ENCODE results near the gene INSRR. TPM values are rescaled to one million over a fixed set of nuclear protein-coding genes. Genes with fewer than 3 reads are reported as not detected.

The INSRR gene
- total RNA-seq, 1 experiment from 2014 or later: not detected

GRCh38 chr1:156887317-156887716 lies 28.4 kb upstream of the INSRR start:
- H3K27ac Mint-ChIP-seq (ENCODE audit: low read depth, unreplicated experiment): no peak overlapping the region
- no peaks in the 10 kb centered on the region for H3K36me3 Mint-ChIP-seq (ENCODE audit: insufficient read depth, unreplicated experiment)
- intact Hi-C loops (cut with micrococcal nuclease): no loop called here
- TF ChIP-seq, protein P1, sequence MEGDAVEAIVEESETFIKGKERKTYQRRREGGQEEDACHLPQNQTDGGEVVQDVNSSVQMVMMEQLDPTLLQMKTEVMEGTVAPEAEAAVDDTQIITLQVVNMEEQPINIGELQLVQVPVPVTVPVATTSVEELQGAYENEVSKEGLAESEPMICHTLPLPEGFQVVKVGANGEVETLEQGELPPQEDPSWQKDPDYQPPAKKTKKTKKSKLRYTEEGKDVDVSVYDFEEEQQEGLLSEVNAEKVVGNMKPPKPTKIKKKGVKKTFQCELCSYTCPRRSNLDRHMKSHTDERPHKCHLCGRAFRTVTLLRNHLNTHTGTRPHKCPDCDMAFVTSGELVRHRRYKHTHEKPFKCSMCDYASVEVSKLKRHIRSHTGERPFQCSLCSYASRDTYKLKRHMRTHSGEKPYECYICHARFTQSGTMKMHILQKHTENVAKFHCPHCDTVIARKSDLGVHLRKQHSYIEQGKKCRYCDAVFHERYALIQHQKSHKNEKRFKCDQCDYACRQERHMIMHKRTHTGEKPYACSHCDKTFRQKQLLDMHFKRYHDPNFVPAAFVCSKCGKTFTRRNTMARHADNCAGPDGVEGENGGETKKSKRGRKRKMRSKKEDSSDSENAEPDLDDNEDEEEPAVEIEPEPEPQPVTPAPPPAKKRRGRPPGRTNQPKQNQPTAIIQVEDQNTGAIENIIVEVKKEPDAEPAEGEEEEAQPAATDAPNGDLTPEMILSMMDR (IDR thresholded peaks at IDR 0.05; ENCODE audit: unreplicated experiment): no peak
- DNase-seq (ENCODE audit: unreplicated experiment): no peak
- no peaks in the 10 kb centered on the region for H3K9me3 Mint-ChIP-seq (ENCODE audit: unreplicated experiment)
- ChIA-PET POLR2A (interaction anchor here (0.5 to 0.7 kb wide), 2 partner anchors 118 to 157 kb away, joined by 3 to 4 read pairs; no protein-coding TSS in a partner anchor), CTCF (interaction anchor here (0.7 to 17.6 kb wide), 11 partner anchors 10 to 197 kb away, joined by 3 to 363 read pairs (median 76); partner anchors contain the start of genes INSRR, ISG20L2, LRRC71 and METTL25B)
- H3K4me1 Mint-ChIP-seq (ENCODE audit: insufficient read depth, unreplicated experiment): no peaks in the 10 kb centered on the region
- H3K4me3 Mint-ChIP-seq (ENCODE audit: unreplicated experiment): no peak overlapping the region
- H3K27me3 Mint-ChIP-seq (ENCODE audit: insufficient read depth, unreplicated experiment): peaks cover 48% of the 10 kb centered on the region
- no TSS peak for BruUV-seq (replicated peaks)

DNA sequence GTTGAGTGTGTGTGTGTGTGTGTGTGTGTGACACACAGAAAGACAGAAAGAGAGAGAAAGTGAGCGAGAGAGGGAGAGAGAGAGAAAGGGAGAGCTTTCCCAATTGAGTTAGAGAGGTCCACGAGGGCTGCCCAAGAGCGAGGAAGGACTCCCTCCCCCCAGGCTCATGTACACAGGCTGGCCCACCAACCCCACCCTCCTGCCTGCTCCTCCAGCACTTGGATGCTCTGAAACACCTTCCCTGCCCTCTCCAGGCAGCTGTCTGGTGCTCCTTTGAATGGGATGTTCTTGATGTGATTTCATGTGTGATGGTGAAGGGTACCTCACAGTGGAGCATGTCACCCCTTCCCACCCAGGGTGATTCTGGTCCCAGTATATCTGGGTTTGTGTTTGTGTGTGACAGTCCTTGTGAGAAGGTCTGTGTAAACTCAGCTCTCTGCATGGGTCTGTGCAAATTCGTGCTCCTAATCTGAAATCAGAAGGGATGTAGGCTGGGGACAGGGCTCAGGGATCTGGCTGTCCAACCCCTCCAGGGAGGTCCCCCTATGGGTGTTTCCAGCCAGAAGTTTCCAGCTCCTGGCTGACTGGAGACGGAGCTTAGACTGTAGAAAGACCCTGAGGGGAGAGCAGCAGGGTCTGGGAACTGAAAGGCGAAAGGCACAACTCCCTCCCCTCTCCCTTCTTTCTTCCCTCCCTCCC lies 27.8 kb upstream of the INSRR start:
- Mint-ChIP-seq H3K27me3 (ENCODE audit: insufficient read depth, unreplicated experiment) (peaks cover 54% of the 10 kb centered on the region), H3K9me3 (ENCODE audit: unreplicated experiment) (no peaks in the 10 kb centered on the region), H3K4me1 (ENCODE audit: insufficient read depth, unreplicated experiment) (no peaks in the 10 kb centered on the region), H3K27ac (ENCODE audit: low read depth, unreplicated experiment) (no peak overlapping the region), H3K4me3 (ENCODE audit: unreplicated experiment) (no peak overlapping the region), H3K36me3 (ENCODE audit: insufficient read depth, unreplicated experiment) (no peaks in the 10 kb centered on the region)
- CTCF ChIA-PET: interaction anchor here (0.6 to 17.6 kb wide), 12 partner anchors 10 to 196 kb away, joined by 3 to 363 read pairs (median 26); partner anchors contain the start of genes INSRR, ISG20L2, LRRC71 and METTL25B
- intact Hi-C loops (cut with micrococcal nuclease): no loop called here
- TF ChIP-seq, protein P1 (IDR thresholded peaks at IDR 0.05; ENCODE audit: unreplicated experiment): no peak
- no peak for DNase-seq (ENCODE audit: unreplicated experiment)
- POLR2A ChIA-PET: interaction anchor here (0.5 to 0.7 kb wide), 3 partner anchors 118 to 193 kb away, joined by 3 to 4 read pairs (median 3); no protein-coding TSS in a partner anchor
- no TSS peak for BruUV-seq (replicated peaks)

GRCh38 chr1:156885880-156886355 lies 27.0 kb upstream of the INSRR start:
- Mint-ChIP-seq H3K4me1 (ENCODE audit: insufficient read depth, unreplicated experiment) (no peaks in the 10 kb centered on the region), H3K36me3 (ENCODE audit: insufficient read depth, unreplicated experiment) (no peaks in the 10 kb centered on the region), H3K27ac (ENCODE audit: low read depth, unreplicated experiment) (no peak overlapping the region), H3K27me3 (ENCODE audit: insufficient read depth, unreplicated experiment) (peaks cover 62% of the 10 kb centered on the region), H3K9me3 (ENCODE audit: unreplicated experiment) (no peaks in the 10 kb centered on the region), H3K4me3 (ENCODE audit: unreplicated experiment) (no peak overlapping the region)
- DNase-seq (ENCODE audit: unreplicated experiment): no peak
- CTCF ChIA-PET: interaction anchor here (0.6 to 17.6 kb wide), 12 partner anchors 16 to 440 kb away, joined by 3 to 363 read pairs (median 4); partner anchors contain the start of genes INSRR, LRRC71 and NTRK1
- no TSS peak for BruUV-seq (replicated peaks)
- intact Hi-C loops (cut with micrococcal nuclease): no loop called here
- POLR2A ChIA-PET: interaction anchor here (0.6 kb wide), 1 partner anchor 192 kb away, joined by 3 read pairs; no protein-coding TSS in a partner anchor
- TF ChIP-seq, protein P1 (IDR thresholded peaks at IDR 0.05; ENCODE audit: unreplicated experiment): no peak

- H3K4me3 Mint-ChIP-seq (ENCODE audit: unreplicated experiment): no peak overlapping the region
- intact Hi-C loops (cut with micrococcal nuclease): no loop called here
- H3K27ac Mint-ChIP-seq (ENCODE audit: low read depth, unreplicated experiment): no peak overlapping the region
- CTCF ChIA-PET: interaction anchor here (0.6 to 17.6 kb wide), 9 partner anchors 24 to 440 kb away, joined by 3 to 363 read pairs (median 6); partner anchors contain the start of genes INSRR, LRRC71 and NTRK1
- no peaks in the 10 kb centered on the region for H3K36me3 Mint-ChIP-seq (ENCODE audit: insufficient read depth, unreplicated experiment)
- H3K27me3 Mint-ChIP-seq (ENCODE audit: insufficient read depth, unreplicated experiment): peaks cover 68% of the 10 kb centered on the region
- POLR2A ChIA-PET: interaction anchor here (0.9 kb wide), 1 partner anchor 57 kb away, joined by 3 read pairs; no protein-coding TSS in a partner anchor
- H3K4me1 Mint-ChIP-seq (ENCODE audit: insufficient read depth, unreplicated experiment): no peaks in the 10 kb centered on the region
- DNase-seq (ENCODE audit: unreplicated experiment): no peak
- no peaks in the 10 kb centered on the region for H3K9me3 Mint-ChIP-seq (ENCODE audit: unreplicated experiment)
- TF ChIP-seq, protein P1 (IDR thresholded peaks at IDR 0.05; ENCODE audit: unreplicated experiment): no peak
- BruUV-seq (replicated peaks): no TSS peak
These were observed 26.4 kb upstream of the INSRR start for GRCh38 chr1:156885314-156885713.
